HG03469 (cell line): ENCODE results near the gene FAM229B.
A peak's percentile ranks its signal among the peaks of the same experiment; 100 is the strongest.
"Not testable (repeated sequence)": the region's sequence is repeated elsewhere in the genome, so short reads cannot be mapped to it uniquely, and the experiment has no call there.

Experiments
- ATAC-seq: cut with Tn5 transposase; IDR thresholded peaks from one replicate; pipeline ENCODE4 v1.9.1; 2021; ENCODE audit warnings: mild to moderate bottlenecking, moderate library complexity, moderate number of reproducible peaks; ENCODE audit not compliant: unreplicated experiment

The FAM229B gene

GRCh38 chr6:112087136-112087911 lies at the start of gene FAM229B, which contains the start of gene TUBE1:
TSS of gene FAM229B (plus strand) at chr6:112087591. CDS start at chr6:112099284, 11,693 bp downstream.
TSS of gene TUBE1 (minus strand) at chr6:112087482. CDS start at chr6:112087434, 48 bp downstream.
- ATAC-seq, result peak; percentile 98

- no peak for ATAC-seq
Observed at GRCh38 chr6:112037783-112038216, 49.6 kb upstream of the FAM229B start.

DNA sequence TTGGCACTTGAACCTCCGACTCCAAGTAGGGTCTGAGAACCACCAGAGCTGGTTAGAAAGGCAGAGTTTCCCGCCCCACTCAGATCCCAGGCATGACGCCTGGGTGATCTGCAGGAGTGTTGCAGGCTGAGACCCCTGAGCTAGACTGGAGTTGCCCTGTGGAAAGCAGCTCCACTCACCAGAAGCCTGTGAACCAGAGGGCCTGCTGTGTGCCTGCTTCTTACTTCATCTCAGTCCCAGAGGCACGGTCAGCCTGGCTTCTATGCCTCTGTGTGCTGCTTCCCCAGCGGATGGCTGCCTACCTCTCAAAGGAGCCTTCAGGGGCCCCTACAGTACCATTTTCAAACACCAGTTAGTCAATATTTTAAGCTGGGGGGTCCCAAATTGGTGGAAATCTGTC lies 49.1 kb upstream of the FAM229B start:
- no peak for ATAC-seq

DNA sequence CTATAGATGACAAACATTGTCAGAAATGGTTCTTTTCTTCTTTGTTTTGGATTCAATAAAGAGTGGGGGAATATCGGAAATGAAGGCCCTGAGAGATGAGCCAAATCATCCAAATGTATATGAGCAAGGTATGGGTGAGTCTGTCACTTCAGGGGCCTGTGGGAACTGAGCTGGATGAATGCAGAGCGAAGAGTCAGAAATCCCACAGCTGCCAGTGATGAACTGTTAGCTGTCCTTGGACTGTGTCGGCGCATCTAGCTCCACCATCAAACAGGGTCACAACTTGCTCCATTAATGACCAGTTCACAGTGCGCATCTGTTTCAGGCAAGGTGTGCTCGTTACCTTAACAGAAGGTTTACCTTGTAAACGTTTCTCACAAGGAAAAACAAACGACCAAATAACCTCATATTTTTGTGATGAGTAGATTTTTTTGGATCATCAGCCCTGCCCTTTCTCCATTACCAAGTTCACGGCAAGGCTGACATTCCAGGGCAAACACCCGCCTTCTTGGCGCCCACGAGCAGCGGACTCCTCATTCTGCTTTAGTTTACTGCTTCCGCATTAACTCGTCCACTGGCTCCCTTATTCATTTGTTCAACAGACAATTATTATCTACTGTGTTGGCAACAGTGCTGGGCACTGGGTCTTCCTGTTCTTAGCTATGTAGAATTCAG lies 48.5 kb upstream of the FAM229B start:
- no peak for ATAC-seq

GRCh38 chr6:112039431-112039770 lies 48.0 kb upstream of the FAM229B start:
- ATAC-seq, result no peak

DNA sequence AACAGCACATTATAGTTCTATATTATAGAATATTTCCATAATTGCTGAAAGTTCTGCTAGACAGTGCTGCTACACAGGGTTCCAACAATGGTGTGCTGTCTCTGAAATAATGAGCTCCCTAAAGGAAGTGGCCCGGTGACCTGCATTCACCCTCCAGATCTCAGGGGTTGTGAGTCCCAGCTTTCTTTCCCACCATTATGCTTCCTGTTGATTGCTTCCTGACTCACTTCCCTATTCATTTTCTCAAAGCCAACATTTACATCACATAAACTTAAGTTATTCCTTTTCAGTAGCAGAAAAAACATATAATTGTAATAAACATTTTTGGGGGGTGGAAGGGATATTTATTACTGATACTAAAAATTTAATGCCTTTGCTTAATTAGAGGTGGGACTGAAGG lies 46.4 kb upstream of the FAM229B start:
- no peak for ATAC-seq

- ATAC-seq, result no peak
Observed at GRCh38 chr6:112041535-112041934, 45.9 kb upstream of the FAM229B start.

- ATAC-seq, result peak; percentile 85
Observed at GRCh38 chr6:112043032-112044007, 44.1 kb upstream of the FAM229B start.

GRCh38 chr6:112044196-112044595 lies 43.2 kb upstream of the FAM229B start:
- no peak for ATAC-seq

DNA sequence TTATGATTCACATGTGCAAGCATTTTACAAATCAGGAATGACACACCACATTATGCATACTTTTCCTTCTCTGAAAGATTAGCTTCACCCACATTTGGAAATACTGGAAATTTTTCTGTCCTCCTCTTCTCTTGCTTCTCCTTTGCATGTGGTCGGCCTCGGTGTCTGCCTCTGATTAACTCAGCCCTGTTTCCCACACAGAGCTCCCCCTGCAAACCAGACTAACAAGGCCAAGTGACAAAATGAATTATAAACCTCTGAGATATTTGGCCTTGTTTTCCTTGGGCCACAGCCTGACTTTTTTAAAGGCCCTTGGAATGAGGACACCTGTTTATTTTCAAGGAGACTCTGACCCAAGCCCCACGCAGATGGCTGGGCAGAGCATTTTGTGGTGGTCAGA lies 42.5 kb upstream of the FAM229B start:
- ATAC-seq, result no peak

- ATAC-seq, result not testable (repeated sequence)
Observed at GRCh38 chr6:112047523-112047922, 39.9 kb upstream of the FAM229B start.

GRCh38 chr6:112049026-112049799 lies 38.2 kb upstream of the FAM229B start:
- no peak for ATAC-seq

DNA sequence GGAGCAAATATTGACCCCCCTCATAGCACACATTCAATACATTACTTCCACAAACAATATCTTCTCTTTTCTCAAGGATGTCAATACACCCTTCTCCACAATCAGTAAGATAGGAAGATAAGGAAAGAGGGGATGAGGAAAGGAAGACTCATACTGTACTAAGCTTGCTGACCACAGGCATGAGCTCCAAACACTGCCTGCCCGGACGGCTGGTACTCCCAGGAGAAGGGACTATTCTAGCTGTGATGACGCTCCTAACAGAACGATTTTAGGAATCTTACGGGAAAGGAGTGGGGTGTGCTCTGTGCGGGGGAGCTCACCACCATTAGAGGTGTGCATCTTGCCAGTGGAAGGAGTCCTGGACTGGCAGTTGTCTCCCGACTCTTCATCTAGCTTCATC lies 37.4 kb upstream of the FAM229B start:
- ATAC-seq, result no peak

DNA sequence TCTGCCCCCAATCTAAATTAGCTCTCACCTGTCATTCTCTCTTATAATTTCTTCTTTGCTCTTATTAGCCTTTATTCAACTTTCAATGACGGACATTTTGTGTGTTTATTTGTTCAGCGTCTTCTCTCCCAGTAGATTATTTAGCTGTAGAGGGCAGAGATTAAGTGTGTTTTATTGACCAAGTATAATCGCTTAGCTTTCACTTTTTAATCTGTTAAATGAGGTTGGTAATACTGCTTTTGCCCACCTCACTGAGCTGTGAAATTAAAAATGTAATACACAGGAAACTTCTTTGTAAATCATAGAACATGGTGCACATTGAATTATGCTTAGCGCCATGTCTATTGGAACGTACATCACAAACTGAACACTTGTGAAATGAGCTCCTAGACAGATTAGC lies 37.0 kb upstream of the FAM229B start:
- ATAC-seq, result no peak

- ATAC-seq, result not testable (repeated sequence)
Observed at GRCh38 chr6:112051251-112051740, 36.1 kb upstream of the FAM229B start.

GRCh38 chr6:112054001-112054400 lies 33.4 kb upstream of the FAM229B start, which contains the start of gene CCN6:
TSS of gene CCN6 (plus strand) at chr6:112054104. CDS start at chr6:112054358, 254 bp downstream.
- no peak for ATAC-seq

DNA sequence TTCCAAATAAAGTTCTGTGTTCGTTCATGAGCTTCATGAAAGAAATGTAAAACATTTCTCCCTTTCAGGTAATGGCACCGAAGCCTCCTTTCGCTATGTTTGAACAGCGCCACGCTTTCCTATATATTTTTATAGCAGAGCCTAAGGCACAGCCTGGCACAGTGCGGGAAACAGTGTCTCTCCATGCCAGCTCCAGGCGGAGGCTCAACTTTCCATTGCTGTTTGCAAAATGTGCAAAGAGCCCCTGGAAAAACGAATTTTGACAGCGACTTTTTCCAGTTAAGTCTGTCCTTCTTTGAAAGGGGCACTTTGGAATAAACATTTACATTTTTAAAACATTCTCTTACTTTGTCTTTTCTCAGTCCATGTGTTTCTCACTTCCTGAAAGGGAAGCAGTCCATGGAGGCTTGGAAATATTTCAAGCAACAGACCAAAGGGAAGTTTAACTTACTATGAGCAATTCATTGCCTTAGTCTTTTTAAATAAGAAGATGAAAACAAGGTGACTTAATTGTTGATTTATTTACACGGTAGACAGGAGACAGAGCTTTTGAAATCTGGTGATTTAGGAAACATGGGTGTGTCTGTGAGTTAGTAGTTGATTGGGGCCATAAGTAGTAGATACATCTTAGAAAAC lies 32.7 kb upstream of the FAM229B start:
- ATAC-seq, result no peak

DNA sequence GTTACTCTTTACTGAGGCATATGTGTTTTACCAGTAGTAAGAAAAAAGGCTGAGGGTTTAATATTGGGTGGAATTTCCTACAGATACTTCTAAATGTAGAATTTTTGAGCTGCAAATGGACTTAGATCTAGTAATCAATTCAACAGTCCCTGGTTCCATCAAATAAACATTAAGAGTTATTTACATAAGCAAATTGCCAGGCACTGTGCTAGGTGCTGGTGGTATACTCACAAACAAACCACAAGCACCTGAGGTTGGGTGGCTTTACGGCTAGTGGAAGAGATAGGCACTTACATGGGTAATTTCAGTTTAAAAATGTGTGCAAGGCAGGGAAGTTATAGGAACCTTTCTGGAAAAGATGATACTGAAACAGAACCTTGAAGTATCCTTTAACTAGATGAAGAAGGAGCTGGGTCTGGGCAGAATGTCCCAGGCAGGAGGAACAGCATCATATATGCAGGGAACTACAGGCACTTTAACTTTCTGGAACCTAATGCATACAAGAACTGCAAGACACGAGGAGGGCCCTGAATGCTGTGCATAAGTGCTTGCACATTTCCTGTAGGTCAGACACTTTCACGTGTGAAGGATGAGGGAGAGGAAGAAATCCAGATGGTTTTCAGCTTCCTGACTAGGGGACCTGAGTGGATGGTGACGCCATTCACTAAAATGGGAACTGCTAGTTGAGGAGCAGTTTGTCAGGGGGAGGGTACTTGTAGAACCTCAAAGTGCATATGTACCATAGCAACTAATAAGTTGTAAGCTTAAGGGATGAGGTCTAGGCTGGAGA lies 29.0 kb upstream of the FAM229B start:
- no peak for ATAC-seq

GRCh38 chr6:112061605-112062004 lies 25.8 kb upstream of the FAM229B start:
- no peak for ATAC-seq
